Measurements from ENCODE around the gene WIPI1.

Gene WIPI1

DNA sequence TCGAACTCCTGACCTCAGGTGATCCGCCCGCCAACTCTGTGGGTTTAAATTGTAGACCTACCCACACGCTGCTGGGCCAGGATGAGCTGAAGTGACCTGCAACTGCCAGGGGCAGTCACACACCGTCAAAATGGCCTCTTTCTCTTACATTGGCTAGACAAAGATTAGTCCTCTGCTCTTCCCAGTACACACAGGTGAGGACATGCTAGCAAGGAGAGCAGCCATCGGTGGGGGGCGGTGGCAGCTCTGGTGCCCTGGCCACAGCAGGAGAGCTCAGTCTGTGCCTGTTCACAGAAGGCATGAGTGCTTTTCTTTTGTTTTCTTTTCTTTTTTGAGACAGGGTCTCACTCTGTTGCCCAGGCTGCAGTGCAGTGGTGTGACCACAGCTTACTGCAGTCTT lies 29.7 kb downstream of the WIPI1 start:
- H3K4me3 ChIP-seq (ENCODE audit: low read depth, low read length), result no peak overlapping the region
- CTCF ChIA-PET, result interaction anchor here (0.9 to 11.0 kb wide), 5 partner anchors 9 to 165 kb away, joined by 3 to 64 read pairs (median 5); no protein-coding TSS in a partner anchor
- TF ChIP-seq, protein P1, sequence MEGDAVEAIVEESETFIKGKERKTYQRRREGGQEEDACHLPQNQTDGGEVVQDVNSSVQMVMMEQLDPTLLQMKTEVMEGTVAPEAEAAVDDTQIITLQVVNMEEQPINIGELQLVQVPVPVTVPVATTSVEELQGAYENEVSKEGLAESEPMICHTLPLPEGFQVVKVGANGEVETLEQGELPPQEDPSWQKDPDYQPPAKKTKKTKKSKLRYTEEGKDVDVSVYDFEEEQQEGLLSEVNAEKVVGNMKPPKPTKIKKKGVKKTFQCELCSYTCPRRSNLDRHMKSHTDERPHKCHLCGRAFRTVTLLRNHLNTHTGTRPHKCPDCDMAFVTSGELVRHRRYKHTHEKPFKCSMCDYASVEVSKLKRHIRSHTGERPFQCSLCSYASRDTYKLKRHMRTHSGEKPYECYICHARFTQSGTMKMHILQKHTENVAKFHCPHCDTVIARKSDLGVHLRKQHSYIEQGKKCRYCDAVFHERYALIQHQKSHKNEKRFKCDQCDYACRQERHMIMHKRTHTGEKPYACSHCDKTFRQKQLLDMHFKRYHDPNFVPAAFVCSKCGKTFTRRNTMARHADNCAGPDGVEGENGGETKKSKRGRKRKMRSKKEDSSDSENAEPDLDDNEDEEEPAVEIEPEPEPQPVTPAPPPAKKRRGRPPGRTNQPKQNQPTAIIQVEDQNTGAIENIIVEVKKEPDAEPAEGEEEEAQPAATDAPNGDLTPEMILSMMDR (IDR thresholded peaks at IDR 0.05; ENCODE audit: insufficient read depth, low read length, missing control alignments), result no peak
- POLR2A ChIA-PET, result interaction anchor here (0.6 kb wide), 1 partner anchor 31 kb away, joined by 4 read pairs; no protein-coding TSS in a partner anchor
- DNase-seq (ENCODE audit: low read depth, low spot score), result no peak

DNA sequence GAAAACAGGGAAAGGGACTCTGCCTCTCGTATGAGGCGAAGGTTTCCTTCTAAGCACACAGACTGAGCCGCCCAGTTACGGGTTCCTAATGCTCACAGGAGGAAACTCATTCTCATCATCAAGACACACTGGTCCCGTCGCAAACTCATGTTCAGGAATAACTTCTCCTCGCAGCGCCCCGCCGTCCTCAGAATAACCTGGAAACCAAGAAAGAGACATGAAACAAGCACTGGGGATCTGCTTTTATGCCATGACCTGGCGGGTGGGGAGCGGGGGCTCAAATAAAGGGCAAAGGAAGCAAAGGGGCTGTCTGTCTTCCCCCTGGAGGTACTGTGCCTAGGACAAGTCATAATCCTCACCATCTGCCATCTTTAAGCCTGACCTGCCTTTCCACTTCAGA lies 31.3 kb downstream of the WIPI1 start:
- TF ChIP-seq, protein P1 (IDR thresholded peaks at IDR 0.05; ENCODE audit: insufficient read depth, low read length, missing control alignments), result no peak
- CTCF ChIA-PET, result interaction anchor here (11.0 kb wide), 1 partner anchor 11 kb away, joined by 64 read pairs; no protein-coding TSS in a partner anchor

DNA sequence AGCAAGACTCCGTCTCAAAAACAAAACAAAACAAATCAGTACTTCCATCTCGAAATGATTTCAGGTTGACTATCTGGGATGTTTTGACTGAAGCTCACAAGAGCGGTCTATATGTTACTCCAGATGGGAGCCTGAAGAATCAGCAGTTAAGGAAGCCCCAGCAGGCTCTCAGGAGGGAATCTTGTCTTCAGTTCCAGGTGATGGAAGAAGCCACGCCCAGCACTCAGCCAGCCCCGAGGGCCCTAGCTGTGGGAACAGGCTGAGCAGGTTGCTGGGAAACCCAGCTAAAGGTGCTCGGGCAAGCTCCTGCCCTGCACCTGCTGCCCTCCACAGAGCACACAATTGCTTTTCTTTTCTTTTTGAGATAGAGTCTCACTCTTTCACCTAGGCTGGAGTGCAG lies 32.4 kb downstream of the WIPI1 start:
- no peak for DNase-seq (ENCODE audit: low read depth, low spot score)
- TF ChIP-seq, protein P1 (IDR thresholded peaks at IDR 0.05; ENCODE audit: insufficient read depth, low read length, missing control alignments), result no peak
- ChIA-PET POLR2A (interaction anchor here (1.2 kb wide), 1 partner anchor 42 kb away, joined by 4 read pairs; no protein-coding TSS in a partner anchor), CTCF (interaction anchor here (1.0 to 11.0 kb wide), 5 partner anchors 12 to 165 kb away, joined by 3 to 64 read pairs (median 6); no protein-coding TSS in a partner anchor)
- H3K4me3 ChIP-seq (ENCODE audit: low read depth, low read length), result no peak overlapping the region

More for the DNA sequence above, 31.3 kb downstream of the WIPI1 start:
- POLR2A ChIA-PET, result no interaction called here
- no peak for DNase-seq (ENCODE audit: low read depth, low spot score)
- H3K4me3 ChIP-seq (ENCODE audit: low read depth, low read length), result no peak overlapping the region

DNA sequence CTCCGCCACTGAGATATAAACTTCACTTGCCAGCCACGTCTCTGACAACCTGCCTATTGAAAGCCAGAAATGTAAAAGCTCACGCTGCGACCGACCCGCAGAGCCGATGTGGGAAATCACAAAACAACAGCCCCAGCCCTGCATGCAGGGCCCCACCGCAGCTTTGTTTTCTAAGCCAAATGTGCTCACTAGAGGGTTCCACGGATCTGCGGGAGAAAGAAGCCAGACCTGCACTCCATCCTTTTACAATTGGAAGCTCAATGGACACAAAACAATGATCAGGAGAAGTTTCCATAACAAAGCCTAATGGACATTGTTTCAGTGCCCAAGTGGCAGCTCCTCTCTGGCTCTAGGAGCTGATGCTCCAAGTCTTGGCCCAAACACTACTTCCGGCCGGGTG lies 33.1 kb downstream of the WIPI1 start:
- DNase-seq (ENCODE audit: low read depth, low spot score), result no peak
- POLR2A ChIA-PET, result no interaction called here
- TF ChIP-seq, protein P1 (IDR thresholded peaks at IDR 0.05; ENCODE audit: insufficient read depth, low read length, missing control alignments), result no peak
- no peak overlapping the region for H3K4me3 ChIP-seq (ENCODE audit: low read depth, low read length)
- CTCF ChIA-PET, result interaction anchor here (0.7 to 11.0 kb wide), 6 partner anchors 13 to 165 kb away, joined by 3 to 64 read pairs (median 4); no protein-coding TSS in a partner anchor

GRCh38 chr17:68423251-68423650 lies 34.0 kb downstream of the WIPI1 start:
- no peak for DNase-seq (ENCODE audit: low read depth, low spot score)
- TF ChIP-seq, protein P1 (IDR thresholded peaks at IDR 0.05; ENCODE audit: insufficient read depth, low read length, missing control alignments), result no peak
- ChIA-PET POLR2A (no interaction called here), CTCF (interaction anchor here (1.0 to 11.0 kb wide), 3 partner anchors 14 to 161 kb away, joined by 5 to 64 read pairs (median 5); no protein-coding TSS in a partner anchor)
- no peak overlapping the region for H3K4me3 ChIP-seq (ENCODE audit: low read depth, low read length)

DNA sequence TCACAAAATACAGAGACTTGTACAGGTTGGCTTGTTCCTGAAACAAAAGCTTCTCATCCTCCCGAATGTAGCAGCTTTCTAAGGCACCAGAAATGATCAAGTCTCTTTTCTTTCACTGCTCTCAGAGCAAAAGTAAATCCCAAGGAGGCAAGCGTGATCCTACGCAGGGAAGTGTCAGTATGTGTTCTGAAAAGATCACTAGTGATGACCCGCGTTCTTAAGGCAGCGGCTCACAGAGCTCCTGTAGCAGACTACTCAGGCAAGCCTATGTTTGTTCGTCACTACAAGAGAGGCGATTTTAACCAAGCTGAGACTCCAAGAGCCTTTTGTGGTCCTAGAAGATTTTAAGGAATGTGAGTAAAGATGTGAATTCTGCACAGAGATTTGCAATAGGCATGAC lies 34.5 kb downstream of the WIPI1 start:
- TF ChIP-seq, protein P1 (IDR thresholded peaks at IDR 0.05; ENCODE audit: insufficient read depth, low read length, missing control alignments), result no peak
- H3K4me3 ChIP-seq (ENCODE audit: low read depth, low read length), result no peak overlapping the region
- no peak for DNase-seq (ENCODE audit: low read depth, low spot score)
- ChIA-PET POLR2A (no interaction called here), CTCF (interaction anchor here (1.0 to 11.0 kb wide), 3 partner anchors 14 to 160 kb away, joined by 5 to 64 read pairs (median 5); no protein-coding TSS in a partner anchor)

Data from AG04449 (cell line).